GM12878 (cell line): Measurements from ENCODE around the gene MB.

ENCODE experiments used
- BHLHE40 ChIP-seq, 2 experiments: fragments of 450-650 bp in 1 of 2; IDR thresholded peaks; 2 replicates each; pipeline ENCODE4 v1.6.1; 2011 to 2017; ENCODE audit warnings: low read depth in 2 of 2, borderline replicate concordance in 1 of 2, improper control_type of control experiment in 1 of 2, low read length in 1 of 2, mild to moderate bottlenecking in 1 of 2
- CBX5 ChIP-seq: sonication (generic); IDR thresholded peaks from 2 replicates; pipeline ENCODE4 v1.6.1; 2016; ENCODE audit warnings: low read depth, moderate library complexity, mild to moderate bottlenecking, inconsistent platforms
- SIN3A ChIP-seq: IDR thresholded peaks from 2 replicates; pipeline ENCODE4 v1.6.1; 2012; ENCODE audit warnings: low read depth, low read length, improper control_type of control experiment
- TF ChIP-seq, protein P1 (sequence below), 3 experiments: IDR thresholded peaks in 2 of 3; conservative IDR thresholded peaks in 1 of 3; 2 replicates each; pipeline ENCODE4 v1.5.1; 2011; ENCODE audit warnings: low read depth in 3 of 3, low read length in 3 of 3, mild to moderate bottlenecking in 3 of 3, control low read depth in 2 of 3, moderate library complexity in 2 of 3, inconsistent platforms in 1 of 3, mixed read lengths in 1 of 3; ENCODE audit not compliant: control insufficient read depth in 2 of 3, insufficient read depth in 1 of 3; ENCODE audit errors: extremely low read depth in 1 of 3

DNA sequence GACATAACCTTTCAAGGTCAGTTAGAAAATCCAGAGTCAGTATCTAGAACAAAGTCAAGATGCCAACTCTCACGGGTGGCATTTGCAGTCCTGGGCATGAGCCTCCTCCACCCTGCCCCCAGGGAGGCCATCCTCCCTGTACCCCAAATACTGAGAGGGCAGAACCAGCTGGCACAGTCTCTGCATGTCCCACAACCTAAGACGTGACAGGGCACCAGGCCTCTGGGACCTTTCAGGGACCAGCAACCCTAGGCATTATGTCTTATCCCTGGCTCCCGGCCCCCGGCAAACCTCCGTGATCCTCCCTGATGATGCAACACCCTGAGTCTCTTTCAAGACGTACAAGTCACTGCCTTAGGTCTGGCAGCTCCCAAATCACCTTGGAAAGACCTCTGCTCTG, 2.0 kb downstream of the MB start:
- TF ChIP-seq SIN3A (no peak), CBX5 (no peak), BHLHE40 (IDR thresholded peaks at IDR 0.05; ENCODE audit: borderline replicate concordance in 1 of 2, low read depth in 2 of 2, low read length in 1 of 2) (no peak)
- TF ChIP-seq, protein P1, sequence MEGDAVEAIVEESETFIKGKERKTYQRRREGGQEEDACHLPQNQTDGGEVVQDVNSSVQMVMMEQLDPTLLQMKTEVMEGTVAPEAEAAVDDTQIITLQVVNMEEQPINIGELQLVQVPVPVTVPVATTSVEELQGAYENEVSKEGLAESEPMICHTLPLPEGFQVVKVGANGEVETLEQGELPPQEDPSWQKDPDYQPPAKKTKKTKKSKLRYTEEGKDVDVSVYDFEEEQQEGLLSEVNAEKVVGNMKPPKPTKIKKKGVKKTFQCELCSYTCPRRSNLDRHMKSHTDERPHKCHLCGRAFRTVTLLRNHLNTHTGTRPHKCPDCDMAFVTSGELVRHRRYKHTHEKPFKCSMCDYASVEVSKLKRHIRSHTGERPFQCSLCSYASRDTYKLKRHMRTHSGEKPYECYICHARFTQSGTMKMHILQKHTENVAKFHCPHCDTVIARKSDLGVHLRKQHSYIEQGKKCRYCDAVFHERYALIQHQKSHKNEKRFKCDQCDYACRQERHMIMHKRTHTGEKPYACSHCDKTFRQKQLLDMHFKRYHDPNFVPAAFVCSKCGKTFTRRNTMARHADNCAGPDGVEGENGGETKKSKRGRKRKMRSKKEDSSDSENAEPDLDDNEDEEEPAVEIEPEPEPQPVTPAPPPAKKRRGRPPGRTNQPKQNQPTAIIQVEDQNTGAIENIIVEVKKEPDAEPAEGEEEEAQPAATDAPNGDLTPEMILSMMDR (IDR thresholded peaks at IDR 0.05 in 2 of 3, conservative IDR thresholded peaks at IDR 0.05 in 1 of 3; ENCODE audit: control insufficient read depth in 2 of 3, extremely low read depth in 1 of 3, insufficient read depth in 1 of 3, low read depth in 3 of 3, low read length in 3 of 3) = no peak
